Right lobe of liver (tissue), 4 donors: ENCODE measurements around the gene LRP2.

Experiments
- CTCF ChIP-seq, 4 donors: fragments of 200-600 bp in 3 of 4; fragments of 450-650 bp in 1 of 4; IDR thresholded peaks; one replicate each; pipeline versions ENCODE4 v1.5.1 to v1.8.0; 2016 to 2022; ENCODE audit warnings: antibody characterized with exemption in 4 of 4, mild to moderate bottlenecking in 2 of 4
- POLR2A ChIP-seq: fragments of 450-650 bp; IDR thresholded peaks from one replicate; pipeline ENCODE4 v1.6.1; 2017; ENCODE audit warnings: antibody characterized with exemption, mild to moderate bottlenecking
- donor health status: DM: no; HTN: no; CAD: no.
- donor health status: DM: no; HTN: no; CAD: no.
- donor health status: DM: no; HTN: yes; CAD: no.

- no peak for TF ChIP-seq CTCF (IDR thresholded peaks at IDR 0.05)
- no peak for TF ChIP-seq POLR2A
Observed at GRCh38 chr2:169137924-169138323, 224.4 kb downstream of the LRP2 start.
